Ramos (cell line): ENCODE data around the gene RAB38.

Experiments used
- in situ Hi-C: fragments of 300-500 bp; cut with MboI; formaldehyde crosslinking; loops from one replicate; pipeline ENCODE4 v1.14.3; 2022; ENCODE audit warnings: low sequenced_read_pairs; ENCODE audit not compliant: unreplicated experiment

Gene RAB38

GRCh38 chr11:88106666-88107065, 68.6 kb downstream of the RAB38 start:
- in situ Hi-C loops: loop anchor here (25.0 kb wide), 1 partner anchor 431 kb away; no protein-coding TSS in a partner anchor

GRCh38 chr11:88105951-88106350, 69.3 kb downstream of the RAB38 start:
- in situ Hi-C loops: loop anchor here (25.0 kb wide), 1 partner anchor 431 kb away; no protein-coding TSS in a partner anchor

- in situ Hi-C loops: loop anchor here (25.0 kb wide), 1 partner anchor 432 kb away; no protein-coding TSS in a partner anchor
Measured at GRCh38 chr11:88105526-88105925, 69.7 kb downstream of the RAB38 start.

- in situ Hi-C loops: loop anchor here (25.0 kb wide), 1 partner anchor 433 kb away; no protein-coding TSS in a partner anchor
Measured at GRCh38 chr11:88104408-88104807, 70.8 kb downstream of the RAB38 start.

- in situ Hi-C loops: loop anchor here (25.0 kb wide), 1 partner anchor 434 kb away; no protein-coding TSS in a partner anchor
Measured at GRCh38 chr11:88103337-88104206, 71.7 kb downstream of the RAB38 start.

- in situ Hi-C loops: loop anchor here (25.0 kb wide), 1 partner anchor 435 kb away; no protein-coding TSS in a partner anchor
Measured at GRCh38 chr11:88102598-88102934, 72.7 kb downstream of the RAB38 start.

- in situ Hi-C loops: loop anchor here (25.0 kb wide), 1 partner anchor 435 kb away; no protein-coding TSS in a partner anchor
Measured at GRCh38 chr11:88101881-88102597, 73.2 kb downstream of the RAB38 start.

GRCh38 chr11:88100151-88100550, 75.1 kb downstream of the RAB38 start:
- in situ Hi-C loops: loop anchor here (25.0 kb wide), 1 partner anchor 437 kb away; no protein-coding TSS in a partner anchor

- in situ Hi-C loops: no loop called here
Measured at GRCh38 chr11:88098289-88098688, 77.0 kb downstream of the RAB38 start.

- in situ Hi-C loops: no loop called here
Measured at GRCh38 chr11:88089134-88089533, 86.1 kb downstream of the RAB38 start.

GRCh38 chr11:88087337-88087736, 87.9 kb downstream of the RAB38 start:
- in situ Hi-C loops: no loop called here

- in situ Hi-C loops: no loop called here
Measured at GRCh38 chr11:88086297-88086696, 88.9 kb downstream of the RAB38 start.

- in situ Hi-C loops: no loop called here
Measured at GRCh38 chr11:88070437-88070836, 104.8 kb downstream of the RAB38 start.

- in situ Hi-C loops: no loop called here
Measured at GRCh38 chr11:88068848-88069554, 106.2 kb downstream of the RAB38 start.

- in situ Hi-C loops: no loop called here
Measured at GRCh38 chr11:88066090-88066489, 109.2 kb downstream of the RAB38 start.

- in situ Hi-C loops: no loop called here
Measured at GRCh38 chr11:88064097-88064705, 111.0 kb downstream of the RAB38 start.
